ENCODE measurements around the gene ZNF443. TPM values are rescaled to one million over a fixed set of nuclear protein-coding genes. Genes with fewer than 3 reads are reported as not detected.
A peak's percentile ranks its signal among the peaks of the same experiment; 100 is the strongest.
"Not testable (repeated sequence)": the region's sequence is repeated elsewhere in the genome, so short reads cannot be mapped to it uniquely, and the experiment has no call there.

ZNF443 gene
- polyA plus RNA-seq (2012; ENCODE audit: insufficient read depth, insufficient read length): 4.7 TPM

GRCh38 chr19:12440541-12441316 lies at the start of gene ZNF443:
Gene ZNF443, minus strand, starts transcription at chr19:12441021. Its CDS starts 107 bp downstream, at chr19:12440914.
- DNase-seq (ENCODE audit: low read depth, low spot score): peak; percentile 98
- peak within 1 kb of the TSS; percentile 73 for H3K4me3 ChIP-seq (ENCODE audit: low read length)

GRCh38 chr19:12486265-12486783 lies 45.5 kb upstream of the ZNF443 start:
- not testable (repeated sequence) for H3K4me3 ChIP-seq (ENCODE audit: low read length); DNase-seq (ENCODE audit: low read depth, low spot score)

GRCh38 chr19:12485571-12485970 lies 44.8 kb upstream of the ZNF443 start:
- no peak for DNase-seq (ENCODE audit: low read depth, low spot score)
- H3K4me3 ChIP-seq (ENCODE audit: low read length): no peak overlapping the region

GRCh38 chr19:12485052-12485416 lies 44.2 kb upstream of the ZNF443 start:
- no peak for DNase-seq (ENCODE audit: low read depth, low spot score)
- peak overlapping the region; percentile 91 for H3K4me3 ChIP-seq (ENCODE audit: low read length)

GRCh38 chr19:12484371-12485051 lies 43.7 kb upstream of the ZNF443 start, which contains the start of gene ZNF709:
Gene ZNF709, minus strand, starts transcription at chr19:12484816. Its CDS starts 159 bp downstream, at chr19:12484657.
- H3K4me3 ChIP-seq (ENCODE audit: low read length): peak within 1 kb of the TSS; percentile 91

GRCh38 chr19:12484011-12484370 lies 43.2 kb upstream of the ZNF443 start:
- DNase-seq (ENCODE audit: low read depth, low spot score): no peak

More at GRCh38 chr19:12484371-12485051, 43.7 kb upstream of the ZNF443 start, which contains the start of gene ZNF709:
- DNase-seq (ENCODE audit: low read depth, low spot score): peak; percentile 89

GRCh38 chr19:12482509-12482886 lies 41.7 kb upstream of the ZNF443 start:
- H3K4me3 ChIP-seq (ENCODE audit: low read length): peak overlapping the region; percentile 9; the same call in 1 of the 2 replicates
- DNase-seq (ENCODE audit: low read depth, low spot score): peak; percentile 31

More at GRCh38 chr19:12484011-12484370, 43.2 kb upstream of the ZNF443 start:
- H3K4me3 ChIP-seq (ENCODE audit: low read length): peak overlapping the region; percentile 91

- no peak for DNase-seq (ENCODE audit: low read depth, low spot score)
- H3K4me3 ChIP-seq (ENCODE audit: low read length): peak overlapping the region; percentile 9; the same call in 1 of the 2 replicates
These were observed 41.1 kb upstream of the ZNF443 start for GRCh38 chr19:12481781-12482508.

GRCh38 chr19:12478234-12478941 lies 37.6 kb upstream of the ZNF443 start:
- peak; percentile 25 for DNase-seq (ENCODE audit: low read depth, low spot score)
- no peak overlapping the region for H3K4me3 ChIP-seq (ENCODE audit: low read length)

GRCh38 chr19:12467651-12468050 lies 26.8 kb upstream of the ZNF443 start:
- not testable (repeated sequence) for DNase-seq (ENCODE audit: low read depth, low spot score); H3K4me3 ChIP-seq (ENCODE audit: low read length)

- DNase-seq (ENCODE audit: low read depth, low spot score): no peak
- no peak overlapping the region for H3K4me3 ChIP-seq (ENCODE audit: low read length)
These were observed 24.4 kb upstream of the ZNF443 start for GRCh38 chr19:12465211-12465610.

GRCh38 chr19:12464769-12465168 lies 23.9 kb upstream of the ZNF443 start:
- no peak for DNase-seq (ENCODE audit: low read depth, low spot score)
- no peak overlapping the region for H3K4me3 ChIP-seq (ENCODE audit: low read length)

GRCh38 chr19:12464139-12464538 lies 23.3 kb upstream of the ZNF443 start:
- not testable (repeated sequence) for DNase-seq (ENCODE audit: low read depth, low spot score); H3K4me3 ChIP-seq (ENCODE audit: low read length)

- no peak overlapping the region for H3K4me3 ChIP-seq (ENCODE audit: low read length)
- no peak for DNase-seq (ENCODE audit: low read depth, low spot score)
These were observed 12.7 kb upstream of the ZNF443 start for GRCh38 chr19:12453495-12453894.

GRCh38 chr19:12450844-12451243 lies 10.0 kb upstream of the ZNF443 start:
- H3K4me3 ChIP-seq (ENCODE audit: low read length): no peak overlapping the region
- no peak for DNase-seq (ENCODE audit: low read depth, low spot score)

- no peak for DNase-seq (ENCODE audit: low read depth, low spot score)
- no peak overlapping the region for H3K4me3 ChIP-seq (ENCODE audit: low read length)
These were observed 8.0 kb upstream of the ZNF443 start for GRCh38 chr19:12448808-12449207.

GRCh38 chr19:12439686-12440540 lies 908 bp downstream of the ZNF443 start:
- peak overlapping the region; percentile 73 for H3K4me3 ChIP-seq (ENCODE audit: low read length)
- peak; percentile 70 for DNase-seq (ENCODE audit: low read depth, low spot score)
